ENCODE measurements around the gene CCR1.
"Not testable (repeated sequence)": the region's sequence is repeated elsewhere in the genome, so short reads cannot be mapped to it uniquely, and the experiment has no call there.

Gene CCR1

GRCh38 chr3:46209746-46210470, 1.8 kb upstream of the CCR1 start:
- DNase-seq (ENCODE audit: low spot score), result no peak

- no peak for DNase-seq (ENCODE audit: low spot score)
Measured at GRCh38 chr3:46209053-46209452, 940 bp upstream of the CCR1 start.

GRCh38 chr3:46207514-46207913, 599 bp downstream of the CCR1 start:
- DNase-seq (ENCODE audit: low spot score), result not testable (repeated sequence)

- DNase-seq (ENCODE audit: low spot score), result no peak
Measured at GRCh38 chr3:46206282-46207015, 1.7 kb downstream of the CCR1 start.

GRCh38 chr3:46205286-46205960, 2.7 kb downstream of the CCR1 start:
- no peak for DNase-seq (ENCODE audit: low spot score)

GRCh38 chr3:46203681-46204080, 4.4 kb downstream of the CCR1 start:
- no peak for DNase-seq (ENCODE audit: low spot score)

- no peak for DNase-seq (ENCODE audit: low spot score)
Measured at GRCh38 chr3:46202535-46202934, 5.6 kb downstream of the CCR1 start.

GRCh38 chr3:46200790-46201189, 7.3 kb downstream of the CCR1 start:
- DNase-seq (ENCODE audit: low spot score), result no peak

- DNase-seq (ENCODE audit: low spot score), result no peak
Measured at GRCh38 chr3:46200211-46200610, 7.9 kb downstream of the CCR1 start.

- DNase-seq (ENCODE audit: low spot score), result no peak
Measured at GRCh38 chr3:46196261-46196957, 11.7 kb downstream of the CCR1 start.

- DNase-seq (ENCODE audit: low spot score), result no peak
Measured at GRCh38 chr3:46194868-46195553, 13.1 kb downstream of the CCR1 start.

- no peak for DNase-seq (ENCODE audit: low spot score)
Measured at GRCh38 chr3:46193436-46193835, 14.7 kb downstream of the CCR1 start.

- DNase-seq (ENCODE audit: low spot score), result no peak
Measured at GRCh38 chr3:46192939-46193338, 15.2 kb downstream of the CCR1 start.

GRCh38 chr3:46191730-46192129, 16.4 kb downstream of the CCR1 start:
- DNase-seq (ENCODE audit: low spot score), result peak; percentile 46

GRCh38 chr3:46188708-46189107, 19.4 kb downstream of the CCR1 start:
- DNase-seq (ENCODE audit: low spot score), result no peak

GRCh38 chr3:46187876-46188275, 20.2 kb downstream of the CCR1 start:
- no peak for DNase-seq (ENCODE audit: low spot score)

- no peak for DNase-seq (ENCODE audit: low spot score)
Measured at GRCh38 chr3:46187341-46187700, 20.8 kb downstream of the CCR1 start.

- no peak for DNase-seq (ENCODE audit: low spot score)
Measured at GRCh38 chr3:46186471-46187340, 21.4 kb downstream of the CCR1 start.

GRCh38 chr3:46184469-46184868, 23.6 kb downstream of the CCR1 start:
- no peak for DNase-seq (ENCODE audit: low spot score)

GRCh38 chr3:46183330-46183729, 24.8 kb downstream of the CCR1 start:
- no peak for DNase-seq (ENCODE audit: low spot score)
